HG03571 (cell line): Measurements from ENCODE around the gene ARMH1.
A peak's percentile ranks its signal among the peaks of the same experiment; 100 is the strongest.
"Not testable (repeated sequence)": the region's sequence is repeated elsewhere in the genome, so short reads cannot be mapped to it uniquely, and the experiment has no call there.

ENCODE experiments used
- ATAC-seq: cut with Tn5 transposase; IDR thresholded peaks from one replicate; pipeline ENCODE4 v1.9.1; 2021; ENCODE audit not compliant: unreplicated experiment

ARMH1 gene

GRCh38 chr1:44693159-44693558 is 18.6 kb downstream of the ARMH1 start:
- no peak for ATAC-seq

GRCh38 chr1:44693900-44694299 is 19.4 kb downstream of the ARMH1 start:
- no peak for ATAC-seq

- peak; percentile 62 for ATAC-seq
These were observed 20.5 kb downstream of the ARMH1 start for GRCh38 chr1:44694863-44695478.

GRCh38 chr1:44695671-44696070 is 21.2 kb downstream of the ARMH1 start:
- no peak for ATAC-seq

GRCh38 chr1:44696101-44696500 is 21.6 kb downstream of the ARMH1 start:
- no peak for ATAC-seq

- ATAC-seq = no peak
These were observed 22.4 kb downstream of the ARMH1 start for GRCh38 chr1:44696789-44697345.

GRCh38 chr1:44698138-44698537 is 23.6 kb downstream of the ARMH1 start:
- no peak for ATAC-seq

GRCh38 chr1:44699375-44699774 is 24.9 kb downstream of the ARMH1 start:
- not testable (repeated sequence) for ATAC-seq

GRCh38 chr1:44700573-44700972 is 26.1 kb downstream of the ARMH1 start:
- ATAC-seq = no peak

- no peak for ATAC-seq
These were observed 26.6 kb downstream of the ARMH1 start for GRCh38 chr1:44701141-44701573.

- no peak for ATAC-seq
These were observed 31.0 kb downstream of the ARMH1 start for GRCh38 chr1:44705470-44705869.

GRCh38 chr1:44705938-44706337 is 31.4 kb downstream of the ARMH1 start:
- no peak for ATAC-seq

GRCh38 chr1:44707112-44707881 is 32.8 kb downstream of the ARMH1 start:
- no peak for ATAC-seq

GRCh38 chr1:44707959-44708831 is 33.7 kb downstream of the ARMH1 start:
- no peak for ATAC-seq

GRCh38 chr1:44713321-44713781 is 38.8 kb downstream of the ARMH1 start:
- ATAC-seq = peak; percentile 52

- ATAC-seq = no peak
These were observed 40.0 kb downstream of the ARMH1 start for GRCh38 chr1:44714532-44714931.

- no peak for ATAC-seq
These were observed 40.5 kb downstream of the ARMH1 start for GRCh38 chr1:44714944-44715571.

GRCh38 chr1:44717156-44717555 is 42.6 kb downstream of the ARMH1 start:
- no peak for ATAC-seq

GRCh38 chr1:44717653-44718052 is 43.1 kb downstream of the ARMH1 start:
- ATAC-seq = no peak

- ATAC-seq = no peak
These were observed 43.6 kb downstream of the ARMH1 start for GRCh38 chr1:44718091-44718490.

- ATAC-seq = no peak
These were observed 44.8 kb downstream of the ARMH1 start for GRCh38 chr1:44719318-44719717.
